ENCODE data around the gene ZBTB40.
A peak's percentile ranks its signal among the peaks of the same experiment; 100 is the strongest.

Gene ZBTB40

DNA sequence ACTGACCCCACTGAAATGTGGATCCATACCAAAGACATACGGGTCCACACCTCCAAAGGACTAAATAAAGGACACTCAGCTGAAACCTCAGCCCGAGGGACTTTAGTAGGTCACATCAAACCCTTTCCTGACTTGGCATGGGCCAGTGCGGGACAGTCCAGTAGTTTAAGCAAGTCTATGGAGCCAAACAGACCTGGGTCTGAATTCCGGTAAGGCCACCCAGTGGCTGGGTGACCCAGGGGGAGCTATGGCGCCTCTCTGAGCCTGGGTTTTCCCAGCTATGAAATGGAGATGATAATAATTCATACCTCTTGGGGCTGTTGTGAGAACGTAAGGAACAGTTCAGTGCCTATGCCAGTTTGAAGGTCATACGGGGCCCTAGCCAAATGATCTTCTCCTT, 36.2 kb upstream of the ZBTB40 start:
- no peak overlapping the region for H3K4me3 Mint-ChIP-seq
- H3K4me1 Mint-ChIP-seq (ENCODE audit: low read depth): no peaks in the 10 kb centered on the region
- no peaks in the 10 kb centered on the region for H3K9me3 Mint-ChIP-seq
- H3K36me3 Mint-ChIP-seq (ENCODE audit: low read depth): no peaks in the 10 kb centered on the region
- no peak for DNase-seq (ENCODE audit: low spot score)
- peaks cover 23% of the 10 kb centered on the region for H3K27me3 Mint-ChIP-seq (ENCODE audit: low read depth)
- H3K27ac Mint-ChIP-seq: no peak overlapping the region

DNA sequence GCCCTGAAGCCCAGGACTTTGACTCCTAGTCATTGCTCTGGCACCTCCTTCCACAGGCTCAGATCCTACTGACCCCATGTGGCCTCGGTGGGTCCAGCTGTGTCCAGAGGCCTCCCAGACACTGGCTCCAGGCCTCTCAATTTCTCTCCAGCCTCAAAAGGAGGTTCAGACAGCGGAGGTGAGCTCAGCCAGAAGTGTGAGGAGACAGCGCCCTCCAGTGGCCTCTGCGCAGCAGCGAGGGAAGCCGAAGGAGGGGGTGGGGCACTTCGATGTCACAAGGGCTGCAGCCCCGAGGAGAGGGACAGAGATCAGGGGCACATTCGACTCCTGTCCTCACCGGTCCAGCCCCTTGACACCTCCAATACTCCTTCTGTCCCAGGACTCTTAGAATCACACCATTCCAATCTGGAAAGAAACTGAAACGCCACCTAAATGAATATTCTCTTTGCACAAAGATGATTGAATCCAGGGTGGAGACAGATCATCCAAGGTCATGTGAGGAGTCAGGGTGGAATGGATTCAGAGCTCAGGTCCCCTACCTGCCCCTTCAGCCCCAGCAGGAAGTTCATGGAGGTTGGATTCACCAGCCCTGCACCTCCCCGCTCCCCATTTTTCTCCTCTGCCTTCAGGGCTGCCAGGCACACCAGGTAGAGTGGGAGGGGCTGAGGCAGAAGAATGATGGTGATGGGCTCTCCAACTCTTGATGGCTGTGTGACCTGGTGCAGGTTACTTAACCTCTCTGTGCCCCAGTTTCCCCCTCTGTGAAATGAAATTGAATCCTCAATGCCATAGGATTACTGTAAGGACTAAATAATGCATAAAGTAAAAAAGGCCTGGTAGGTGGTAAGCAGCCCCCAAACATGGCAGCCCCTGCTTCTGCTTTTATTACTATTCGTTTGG, 34.8 kb upstream of the ZBTB40 start:
- Mint-ChIP-seq H3K4me1 (ENCODE audit: low read depth) (no peaks in the 10 kb centered on the region), H3K27me3 (ENCODE audit: low read depth) (peaks cover 28% of the 10 kb centered on the region), H3K27ac (no peak overlapping the region), H3K36me3 (ENCODE audit: low read depth) (no peaks in the 10 kb centered on the region), H3K9me3 (no peaks in the 10 kb centered on the region), H3K4me3 (no peak overlapping the region)
- peak; percentile 59 for DNase-seq (ENCODE audit: low spot score)

DNA sequence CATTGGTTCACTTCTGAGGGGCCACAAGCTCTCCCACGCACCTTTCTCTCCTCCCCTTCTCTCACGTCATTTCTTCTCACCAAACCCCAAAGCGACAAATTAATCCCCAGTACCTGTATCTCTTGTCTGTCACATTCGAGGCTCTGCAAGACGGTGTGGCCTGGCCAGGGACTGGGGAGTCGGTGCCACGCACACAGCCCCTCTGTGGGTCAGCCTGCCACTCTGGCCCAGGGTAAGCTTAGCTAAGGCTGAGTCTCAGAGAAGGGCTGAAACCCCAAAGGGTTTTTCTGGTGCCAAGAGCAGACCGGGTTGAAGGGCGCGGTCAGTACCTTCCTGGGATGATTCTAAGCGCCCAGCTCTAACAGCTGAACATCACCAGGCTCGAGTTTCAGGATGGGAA, 34.2 kb upstream of the ZBTB40 start:
- Mint-ChIP-seq H3K36me3 (ENCODE audit: low read depth) (no peaks in the 10 kb centered on the region), H3K4me3 (no peak overlapping the region), H3K9me3 (no peaks in the 10 kb centered on the region), H3K27ac (no peak overlapping the region), H3K27me3 (ENCODE audit: low read depth) (peaks cover 28% of the 10 kb centered on the region), H3K4me1 (ENCODE audit: low read depth) (no peaks in the 10 kb centered on the region)
- no peak for DNase-seq (ENCODE audit: low spot score)

DNA sequence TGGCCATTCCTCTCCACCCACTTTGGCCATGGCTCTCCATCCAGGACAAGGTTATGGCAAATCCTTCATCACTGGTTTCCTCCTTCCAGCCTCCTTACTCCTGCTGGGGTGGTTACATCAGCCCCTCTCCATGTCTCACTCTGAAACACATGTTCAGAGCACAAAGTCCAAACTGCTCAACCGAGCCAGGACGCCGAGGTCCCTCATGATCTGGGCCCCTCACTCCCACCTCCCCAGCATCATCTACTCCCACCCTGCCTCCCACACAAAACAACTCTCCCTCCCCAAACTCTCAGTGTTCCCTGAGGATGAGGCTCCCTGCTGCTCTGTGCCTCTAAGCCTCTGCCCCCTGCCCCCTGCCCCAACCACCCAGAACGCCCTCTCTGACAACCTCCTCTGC, 33.3 kb upstream of the ZBTB40 start:
- Mint-ChIP-seq H3K9me3 (no peaks in the 10 kb centered on the region), H3K27me3 (ENCODE audit: low read depth) (peaks cover 28% of the 10 kb centered on the region), H3K4me3 (no peak overlapping the region), H3K4me1 (ENCODE audit: low read depth) (no peaks in the 10 kb centered on the region), H3K36me3 (ENCODE audit: low read depth) (no peaks in the 10 kb centered on the region), H3K27ac (no peak overlapping the region)
- no peak for DNase-seq (ENCODE audit: low spot score)

DNA sequence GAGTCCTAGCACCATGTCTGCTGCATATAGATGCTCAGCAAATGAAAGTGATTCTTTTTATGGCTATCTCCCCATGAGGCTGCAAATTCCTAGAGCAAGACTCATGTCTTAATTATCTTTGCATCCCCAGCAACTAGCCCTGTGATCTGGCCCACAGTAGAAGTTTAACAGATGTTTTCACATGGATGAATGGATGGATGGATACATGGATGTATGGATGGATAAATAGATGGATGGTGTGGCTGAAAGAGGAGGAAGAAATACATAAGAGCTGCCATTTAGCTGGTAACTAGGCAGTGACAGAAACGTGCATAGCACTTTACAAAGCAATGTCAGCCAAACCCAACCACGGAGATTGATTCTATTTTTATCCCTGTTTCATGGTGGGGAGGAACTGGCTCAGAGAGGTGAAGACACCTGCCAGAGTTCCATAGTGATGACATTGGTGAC, 32.7 kb upstream of the ZBTB40 start:
- H3K36me3 Mint-ChIP-seq (ENCODE audit: low read depth): no peaks in the 10 kb centered on the region
- no peak overlapping the region for H3K4me3 Mint-ChIP-seq
- H3K27ac Mint-ChIP-seq: no peak overlapping the region
- H3K4me1 Mint-ChIP-seq (ENCODE audit: low read depth): no peaks in the 10 kb centered on the region
- peaks cover 28% of the 10 kb centered on the region for H3K27me3 Mint-ChIP-seq (ENCODE audit: low read depth)
- no peak for DNase-seq (ENCODE audit: low spot score)
- H3K9me3 Mint-ChIP-seq: no peaks in the 10 kb centered on the region

DNA sequence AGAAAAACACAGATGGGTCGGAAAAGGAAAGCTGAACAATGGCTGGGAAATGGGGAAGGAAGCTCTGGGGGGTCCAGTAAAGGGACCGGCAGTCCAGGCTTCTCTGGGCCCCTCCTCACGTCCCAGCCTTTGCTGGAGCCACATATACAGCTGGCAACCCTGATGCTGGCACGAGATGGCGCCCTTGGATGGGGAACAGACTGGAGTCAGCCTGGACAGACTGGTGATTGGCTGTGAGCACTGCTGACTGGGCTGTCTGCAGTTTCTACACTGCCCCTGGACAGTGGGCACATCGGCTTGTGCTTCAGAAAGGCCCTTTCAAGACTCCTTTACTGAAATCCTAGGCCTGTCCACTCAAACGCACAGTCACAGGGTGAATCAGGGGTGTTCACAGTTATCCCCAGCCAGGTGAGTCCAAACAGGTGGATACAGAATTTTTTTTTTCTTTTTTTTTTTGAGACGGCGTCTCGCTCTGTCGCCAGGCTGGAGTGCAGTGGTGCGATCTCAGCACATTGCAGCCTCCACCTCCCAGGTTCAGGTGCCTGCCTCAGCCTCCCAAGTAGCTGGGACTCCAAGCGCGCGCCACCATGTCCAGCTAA, 31.1 kb upstream of the ZBTB40 start:
- Mint-ChIP-seq H3K27ac (no peak overlapping the region), H3K9me3 (no peaks in the 10 kb centered on the region), H3K36me3 (ENCODE audit: low read depth) (no peaks in the 10 kb centered on the region), H3K4me1 (ENCODE audit: low read depth) (no peaks in the 10 kb centered on the region), H3K4me3 (no peak overlapping the region), H3K27me3 (ENCODE audit: low read depth) (peaks cover 28% of the 10 kb centered on the region)
- DNase-seq (ENCODE audit: low spot score): peak; percentile 30

DNA sequence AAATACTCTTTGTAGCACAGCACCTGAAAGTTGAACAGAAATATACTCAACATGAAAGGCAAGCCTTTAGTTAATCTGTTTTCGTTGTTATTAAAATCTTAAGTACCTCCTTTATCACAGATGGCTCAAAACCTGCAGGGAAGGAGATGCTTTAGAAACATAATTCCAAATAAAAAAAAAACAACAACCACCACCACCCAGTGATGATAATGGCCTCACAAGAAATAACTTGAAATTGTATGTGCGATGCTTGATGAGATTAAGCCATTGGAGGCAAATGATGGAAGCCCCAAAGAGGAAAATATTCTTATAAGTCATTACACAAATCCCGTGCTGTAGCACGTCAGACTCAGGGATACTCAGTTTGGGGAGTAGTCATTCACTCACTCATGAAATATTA, 24.9 kb upstream of the ZBTB40 start:
- Mint-ChIP-seq H3K36me3 (ENCODE audit: low read depth) (no peaks in the 10 kb centered on the region), H3K4me1 (ENCODE audit: low read depth) (no peaks in the 10 kb centered on the region), H3K27ac (no peak overlapping the region), H3K27me3 (ENCODE audit: low read depth) (no peaks in the 10 kb centered on the region), H3K4me3 (no peak overlapping the region), H3K9me3 (no peaks in the 10 kb centered on the region)
- no peak for DNase-seq (ENCODE audit: low spot score)

DNA sequence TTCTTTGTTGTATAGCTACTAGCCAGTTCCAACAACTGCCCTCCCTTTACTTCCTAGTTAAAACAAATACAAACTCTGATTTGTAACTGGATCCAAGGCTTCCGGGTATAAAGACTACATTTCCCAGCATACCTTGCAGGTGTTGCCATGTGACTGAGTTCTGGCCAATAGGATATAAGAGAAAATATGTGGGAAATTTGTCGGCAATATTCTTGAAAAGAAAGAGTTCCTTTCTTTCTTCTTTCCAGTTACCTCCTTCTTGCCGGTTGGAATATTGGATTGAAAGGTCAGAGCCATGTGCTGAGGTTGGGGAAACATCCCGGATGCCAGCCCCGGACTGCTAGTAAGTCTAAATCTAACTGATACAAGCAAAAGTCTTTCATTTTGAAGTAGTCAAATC, 23.0 kb upstream of the ZBTB40 start:
- no peaks in the 10 kb centered on the region for H3K36me3 Mint-ChIP-seq (ENCODE audit: low read depth)
- peaks cover 8% of the 10 kb centered on the region for H3K27me3 Mint-ChIP-seq (ENCODE audit: low read depth)
- no peaks in the 10 kb centered on the region for H3K4me1 Mint-ChIP-seq (ENCODE audit: low read depth)
- DNase-seq (ENCODE audit: low spot score): peak; percentile 17
- H3K27ac Mint-ChIP-seq: no peak overlapping the region
- peak overlapping the region; percentile 78 for H3K4me3 Mint-ChIP-seq
- H3K9me3 Mint-ChIP-seq: no peaks in the 10 kb centered on the region

DNA sequence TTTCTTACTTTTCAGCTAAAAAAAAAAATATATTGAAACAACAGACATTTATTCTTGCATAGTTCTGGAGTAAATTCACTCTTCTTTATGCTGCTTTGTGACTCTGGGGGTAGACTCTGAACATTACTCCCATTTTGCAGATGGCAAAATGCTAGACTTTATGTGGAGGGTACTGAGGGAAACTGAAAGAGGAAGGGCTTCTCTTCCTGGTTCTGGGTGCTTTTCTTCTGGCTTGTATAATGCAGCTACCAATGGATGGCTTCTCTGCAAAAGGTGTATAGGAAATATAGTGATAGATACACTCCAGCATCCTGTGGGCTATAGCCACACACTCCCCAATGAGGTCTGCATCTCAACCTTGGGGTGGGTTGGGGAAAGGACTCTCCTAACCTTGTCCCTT, 19.7 kb upstream of the ZBTB40 start:
- no peaks in the 10 kb centered on the region for H3K4me1 Mint-ChIP-seq (ENCODE audit: low read depth)
- H3K27ac Mint-ChIP-seq: no peak overlapping the region
- no peaks in the 10 kb centered on the region for H3K36me3 Mint-ChIP-seq (ENCODE audit: low read depth)
- H3K27me3 Mint-ChIP-seq (ENCODE audit: low read depth): peaks cover 20% of the 10 kb centered on the region
- H3K4me3 Mint-ChIP-seq: no peak overlapping the region
- no peaks in the 10 kb centered on the region for H3K9me3 Mint-ChIP-seq
- no peak for DNase-seq (ENCODE audit: low spot score)

DNA sequence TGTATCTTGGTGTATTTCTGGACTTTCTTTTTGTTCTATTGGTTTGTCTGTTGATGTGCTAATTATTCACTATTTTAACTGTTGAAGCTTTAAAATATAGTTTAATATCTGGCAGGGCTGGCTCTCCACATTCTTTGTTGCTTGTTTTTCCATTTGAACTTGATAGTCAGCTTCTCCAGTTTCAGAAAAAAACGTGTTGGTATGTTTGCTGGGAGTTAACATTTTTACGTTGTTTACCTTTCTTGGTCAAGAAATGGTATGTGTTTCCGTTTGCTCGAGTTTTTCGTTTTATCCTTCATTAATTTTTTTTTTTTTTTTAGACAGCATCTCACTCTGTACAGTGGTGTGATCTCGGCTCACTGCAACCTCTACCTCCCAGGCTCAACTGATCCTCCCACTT, 16.9 kb upstream of the ZBTB40 start:
- peaks cover 20% of the 10 kb centered on the region for H3K27me3 Mint-ChIP-seq (ENCODE audit: low read depth)
- no peak for DNase-seq (ENCODE audit: low spot score)
- H3K4me3 Mint-ChIP-seq: no peak overlapping the region
- H3K27ac Mint-ChIP-seq: no peak overlapping the region
- peaks cover 7% of the 10 kb centered on the region for H3K9me3 Mint-ChIP-seq
- H3K4me1 Mint-ChIP-seq (ENCODE audit: low read depth): no peaks in the 10 kb centered on the region
- no peaks in the 10 kb centered on the region for H3K36me3 Mint-ChIP-seq (ENCODE audit: low read depth)

DNA sequence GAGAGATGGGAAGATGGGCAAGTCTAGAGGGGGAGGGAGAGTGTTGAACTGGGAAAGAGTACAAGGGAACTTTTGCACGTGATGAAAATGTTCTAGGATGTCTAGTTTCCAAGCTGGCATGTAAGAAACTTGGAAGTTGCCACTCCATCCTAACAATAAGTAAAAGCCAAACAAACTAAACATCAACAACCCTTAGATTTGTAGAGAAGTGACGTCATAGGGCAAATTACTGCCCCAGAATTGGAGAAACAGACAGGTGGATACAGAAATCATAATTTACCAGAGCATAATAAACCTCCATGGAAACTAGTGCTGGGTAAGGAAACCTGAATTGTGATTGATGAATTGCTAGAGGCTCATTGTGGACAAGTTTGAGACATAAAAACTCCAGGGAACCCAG, 14.7 kb upstream of the ZBTB40 start:
- Mint-ChIP-seq H3K27me3 (ENCODE audit: low read depth) (peaks cover 20% of the 10 kb centered on the region), H3K4me3 (no peak overlapping the region), H3K4me1 (ENCODE audit: low read depth) (no peaks in the 10 kb centered on the region), H3K27ac (no peak overlapping the region), H3K36me3 (ENCODE audit: low read depth) (peaks cover 2% of the 10 kb centered on the region), H3K9me3 (peaks cover 26% of the 10 kb centered on the region)
- no peak for DNase-seq (ENCODE audit: low spot score)

DNA sequence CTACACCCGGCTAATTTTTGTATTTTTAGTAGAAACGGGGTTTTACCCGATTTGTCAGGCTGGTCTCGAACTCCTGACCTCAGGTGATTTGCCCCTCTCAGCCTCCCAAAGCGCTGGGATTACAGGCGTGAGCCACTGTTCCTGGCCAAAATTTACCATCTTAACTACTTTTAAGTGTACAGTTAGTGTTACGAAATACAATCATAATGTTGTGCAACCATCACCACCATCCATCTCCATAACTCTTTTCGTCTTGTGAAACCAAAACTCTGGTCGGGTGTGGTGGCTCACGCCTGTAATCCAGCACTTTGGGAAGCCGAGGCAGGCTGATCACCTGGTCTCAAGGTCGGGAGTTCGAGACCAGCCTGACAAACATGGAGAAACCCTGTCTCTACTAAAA, 14.1 kb upstream of the ZBTB40 start:
- Mint-ChIP-seq H3K27me3 (ENCODE audit: low read depth) (peaks cover 19% of the 10 kb centered on the region), H3K4me3 (no peak overlapping the region), H3K27ac (no peak overlapping the region), H3K36me3 (ENCODE audit: low read depth) (peaks cover 2% of the 10 kb centered on the region), H3K4me1 (ENCODE audit: low read depth) (no peaks in the 10 kb centered on the region), H3K9me3 (peaks cover 30% of the 10 kb centered on the region)
- DNase-seq (ENCODE audit: low spot score): no peak

DNA sequence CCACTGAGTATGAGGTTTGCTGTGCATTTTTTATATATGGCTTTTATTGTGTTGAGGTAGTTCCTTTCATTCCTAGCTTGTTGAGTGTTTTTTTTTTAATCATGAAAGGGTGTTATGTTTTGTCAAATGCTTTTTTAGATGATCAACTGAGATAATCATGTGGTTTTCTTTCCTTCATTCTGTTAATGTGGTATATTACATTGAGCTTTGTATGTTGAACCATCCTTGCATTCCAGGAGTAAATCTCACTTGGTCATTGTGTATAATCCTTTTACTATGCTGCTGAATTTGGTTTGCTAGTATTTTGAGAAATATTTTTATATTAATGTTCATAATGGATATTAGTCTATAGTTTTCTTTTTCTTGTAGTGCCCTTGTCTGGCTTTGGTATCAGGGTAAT, 11.1 kb upstream of the ZBTB40 start:
- Mint-ChIP-seq H3K4me1 (ENCODE audit: low read depth) (no peaks in the 10 kb centered on the region), H3K27ac (no peak overlapping the region), H3K36me3 (ENCODE audit: low read depth) (peaks cover 2% of the 10 kb centered on the region), H3K4me3 (no peak overlapping the region), H3K9me3 (peaks cover 30% of the 10 kb centered on the region), H3K27me3 (ENCODE audit: low read depth) (peaks cover 5% of the 10 kb centered on the region)
- no peak for DNase-seq (ENCODE audit: low spot score)

DNA sequence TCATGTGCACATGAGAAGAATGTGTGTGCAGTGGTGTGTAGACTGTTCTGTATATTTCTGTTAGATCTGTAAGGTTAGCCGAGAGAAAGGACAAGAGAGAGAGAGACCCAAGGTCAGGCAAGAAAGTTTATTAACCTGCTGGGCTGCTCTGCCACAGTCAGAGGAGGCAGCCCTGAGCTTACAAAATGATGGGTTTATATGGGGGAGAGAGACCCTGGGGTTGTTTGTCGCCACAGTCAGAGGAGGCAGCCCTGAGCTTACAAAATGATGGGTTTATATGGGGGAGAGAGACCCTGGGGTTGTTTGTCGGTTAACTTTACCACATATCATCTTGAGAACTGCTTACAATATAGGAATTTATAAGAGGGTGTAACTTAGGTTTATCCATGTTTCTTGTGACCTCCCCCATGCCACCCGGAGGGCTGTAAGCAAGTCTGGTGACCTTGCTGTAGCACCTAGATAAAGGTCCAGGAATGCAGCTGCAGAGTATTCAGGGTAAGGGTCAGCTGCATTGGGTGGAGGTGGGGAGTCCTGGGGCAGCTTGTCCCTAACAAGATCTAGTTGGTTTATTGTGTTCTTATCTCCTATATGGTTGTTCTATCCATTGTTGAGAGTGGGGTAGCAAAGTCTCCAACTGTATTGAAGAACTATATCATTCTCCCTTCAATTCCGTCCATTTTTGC, 9.3 kb upstream of the ZBTB40 start:
- Mint-ChIP-seq H3K27ac (no peak overlapping the region), H3K36me3 (ENCODE audit: low read depth) (peaks cover 2% of the 10 kb centered on the region), H3K27me3 (ENCODE audit: low read depth) (peaks cover 14% of the 10 kb centered on the region), H3K9me3 (peaks cover 30% of the 10 kb centered on the region), H3K4me1 (ENCODE audit: low read depth) (no peaks in the 10 kb centered on the region), H3K4me3 (no peak overlapping the region)
- no peak for DNase-seq (ENCODE audit: low spot score)
